ENCODE measurements around the gene DTX3L.

- peak; percentile 81 for TF ChIP-seq POLR2A (IDR thresholded peaks at IDR 0.05; ENCODE audit: low read depth, low read length)
- peak; percentile 50; the same call in 1 of the 2 replicates for TF ChIP-seq TAF1 (IDR thresholded peaks at IDR 0.05; ENCODE audit: borderline replicate concordance, low read depth, low read length)
- no peak for TF ChIP-seq CREB1 (IDR thresholded peaks at IDR 0.05; ENCODE audit: low read depth)
Measured at GRCh38 chr3:122577409-122578031, 13.4 kb downstream of the DTX3L start, which contains the start of gene PARP15.
